ENCODE data around the gene TGFBR1. TPM values are rescaled to one million over a fixed set of nuclear protein-coding genes. Genes with fewer than 3 reads are reported as not detected.

The TGFBR1 gene
- total RNA-seq, 1 experiment from 2014 or later = 9.5 TPM

GRCh38 chr9:99116003-99116411 lies 11.1 kb downstream of the TGFBR1 start:
- Histone ChIP-seq H3K36me3 (ENCODE audit: low read depth, low read length) (no peaks in the 10 kb centered on the region), H3K79me2 (ENCODE audit: low read length) (peaks cover 26% of the 10 kb centered on the region), H3K9ac (ENCODE audit: low read length) (no peak overlapping the region), H2AFZ (ENCODE audit: low read length) (no peak overlapping the region), H3K27ac (ENCODE audit: low read length) (no peak overlapping the region), H3K4me3 (ENCODE audit: low read length) (no peak overlapping the region), H3K27me3 (ENCODE audit: low read length) (no peaks in the 10 kb centered on the region), H4K20me1 (ENCODE audit: low read length) (no peaks in the 10 kb centered on the region), H3K9me2 (replicated peaks; ENCODE audit: low read length) (no peaks in the 10 kb centered on the region), H3K4me1 (ENCODE audit: insufficient read depth, low read length) (no peaks in the 10 kb centered on the region), H3K9me3 (ENCODE audit: low read length) (no peaks in the 10 kb centered on the region), H3F3A (ENCODE audit: low read length, unreplicated experiment) (no peaks in the 10 kb centered on the region), H3K4me2 (ENCODE audit: low read length) (no peak overlapping the region)
- ChIA-PET CTCF (no interaction called here), POLR2A (ENCODE audit: unreplicated experiment) (no interaction called here)
- no TSS peak for BruUV-seq (replicated peaks)
- DNase-seq (no peak), ATAC-seq (no peak)
- TF ChIP-seq CTCF (conservative IDR thresholded peaks at IDR 0.05; ENCODE audit: low read depth, low read length) (no peak), EZH2phosphoT487 (IDR thresholded peaks at IDR 0.05; ENCODE audit: borderline replicate concordance, low read length) (no peak), EZH2 (IDR thresholded peaks at IDR 0.05; ENCODE audit: low read length, unreplicated experiment) (no peak)
- intact Hi-C loops (cut with micrococcal nuclease) = no loop called here

GRCh38 chr9:99118782-99119466 lies 14.0 kb downstream of the TGFBR1 start:
- no peak for ATAC-seq
- Histone ChIP-seq H3K4me2 (ENCODE audit: low read length) (no peak overlapping the region), H2AFZ (ENCODE audit: low read length) (no peak overlapping the region), H3K79me2 (ENCODE audit: low read length) (peaks cover 15% of the 10 kb centered on the region; the same call in 1 of the 2 replicates), H4K20me1 (ENCODE audit: low read length) (no peaks in the 10 kb centered on the region), H3F3A (ENCODE audit: low read length, unreplicated experiment) (no peaks in the 10 kb centered on the region), H3K36me3 (ENCODE audit: low read depth, low read length) (no peaks in the 10 kb centered on the region), H3K9me3 (ENCODE audit: low read length) (no peaks in the 10 kb centered on the region), H3K27me3 (ENCODE audit: low read length) (no peaks in the 10 kb centered on the region), H3K9ac (ENCODE audit: low read length) (no peak overlapping the region), H3K27ac (ENCODE audit: low read length) (no peak overlapping the region), H3K4me3 (ENCODE audit: low read length) (no peak overlapping the region), H3K4me1 (ENCODE audit: insufficient read depth, low read length) (peaks cover 7% of the 10 kb centered on the region; the same call in 1 of the 2 replicates), H3K9me2 (replicated peaks; ENCODE audit: low read length) (no peaks in the 10 kb centered on the region)
- intact Hi-C loops (cut with micrococcal nuclease) = no loop called here
- ChIA-PET POLR2A (ENCODE audit: unreplicated experiment) (no interaction called here), CTCF (no interaction called here)
- no TSS peak for BruUV-seq (replicated peaks)
- DNase-seq = no peak
- TF ChIP-seq CTCF (conservative IDR thresholded peaks at IDR 0.05; ENCODE audit: low read depth, low read length) = no peak

GRCh38 chr9:99119976-99120655 lies 15.2 kb downstream of the TGFBR1 start:
- BruUV-seq (replicated peaks) = no TSS peak
- CTCF ChIA-PET = no interaction called here
- TF ChIP-seq EZH2 (IDR thresholded peaks at IDR 0.05; ENCODE audit: low read length, unreplicated experiment) (no peak), EZH2phosphoT487 (IDR thresholded peaks at IDR 0.05; ENCODE audit: borderline replicate concordance, low read length) (no peak), CTCF (conservative IDR thresholded peaks at IDR 0.05; ENCODE audit: low read depth, low read length) (no peak)
- POLR2A ChIA-PET (ENCODE audit: unreplicated experiment) = no interaction called here
- Histone ChIP-seq H3K9me3 (ENCODE audit: low read length) (no peaks in the 10 kb centered on the region), H3K9me2 (replicated peaks; ENCODE audit: low read length) (no peaks in the 10 kb centered on the region), H3F3A (ENCODE audit: low read length, unreplicated experiment) (no peaks in the 10 kb centered on the region), H3K79me2 (ENCODE audit: low read length) (peaks cover 21% of the 10 kb centered on the region; the same call in 1 of the 2 replicates), H3K27me3 (ENCODE audit: low read length) (no peaks in the 10 kb centered on the region), H3K4me3 (ENCODE audit: low read length) (no peak overlapping the region), H2AFZ (ENCODE audit: low read length) (no peak overlapping the region), H3K9ac (ENCODE audit: low read length) (no peak overlapping the region), H3K27ac (ENCODE audit: low read length) (no peak overlapping the region), H3K36me3 (ENCODE audit: low read depth, low read length) (no peaks in the 10 kb centered on the region), H3K4me2 (ENCODE audit: low read length) (no peak overlapping the region), H4K20me1 (ENCODE audit: low read length) (no peaks in the 10 kb centered on the region), H3K4me1 (ENCODE audit: insufficient read depth, low read length) (peaks cover 7% of the 10 kb centered on the region; the same call in 1 of the 2 replicates)
- DNase-seq (no peak), ATAC-seq (no peak)
- intact Hi-C loops (cut with micrococcal nuclease) = no loop called here
